HL-60 (cell line): ENCODE data around the gene CCNJL.

Experiments
- GABPA ChIP-seq: IDR thresholded peaks from 2 replicates; pipeline ENCODE4 v1.6.1; 2012; ENCODE audit warnings: low read depth
- POLR2AphosphoS5 ChIP-seq: IDR thresholded peaks from 2 replicates; pipeline ENCODE4 v1.6.1; 2012; ENCODE audit warnings: low read depth
- TF ChIP-seq, protein P1 (sequence below): IDR thresholded peaks from one replicate; pipeline ENCODE4 v1.5.1; 2011; ENCODE audit warnings: low read length, control low read depth, inconsistent platforms; ENCODE audit not compliant: insufficient read depth
- TF ChIP-seq, protein P2 (sequence below): IDR thresholded peaks from 2 replicates; pipeline ENCODE4 v1.6.1; 2012; ENCODE audit warnings: low read depth; ENCODE audit not compliant: insufficient replicate concordance

DNA sequence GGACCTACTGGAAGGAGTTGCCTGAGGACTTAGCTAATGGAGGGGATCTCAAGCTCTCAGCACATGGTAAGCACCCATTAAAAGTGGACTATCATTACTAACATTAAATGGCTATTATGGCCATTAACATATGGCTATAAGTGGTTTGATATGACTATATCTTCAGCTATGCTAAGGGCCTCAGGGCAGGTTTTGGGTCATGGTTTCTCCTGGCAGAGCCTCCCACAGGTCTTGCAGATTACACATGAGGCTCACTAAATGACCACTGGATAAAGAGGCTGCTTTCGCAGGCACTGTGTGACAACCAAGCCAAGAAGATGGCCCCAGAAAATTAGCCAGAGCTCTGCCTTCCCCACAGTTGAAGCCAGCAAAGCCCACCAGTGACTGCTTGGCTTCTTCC lies 15.4 kb downstream of the CCNJL start:
- TF ChIP-seq POLR2AphosphoS5 (no peak), GABPA (no peak)
- TF ChIP-seq, protein P1, sequence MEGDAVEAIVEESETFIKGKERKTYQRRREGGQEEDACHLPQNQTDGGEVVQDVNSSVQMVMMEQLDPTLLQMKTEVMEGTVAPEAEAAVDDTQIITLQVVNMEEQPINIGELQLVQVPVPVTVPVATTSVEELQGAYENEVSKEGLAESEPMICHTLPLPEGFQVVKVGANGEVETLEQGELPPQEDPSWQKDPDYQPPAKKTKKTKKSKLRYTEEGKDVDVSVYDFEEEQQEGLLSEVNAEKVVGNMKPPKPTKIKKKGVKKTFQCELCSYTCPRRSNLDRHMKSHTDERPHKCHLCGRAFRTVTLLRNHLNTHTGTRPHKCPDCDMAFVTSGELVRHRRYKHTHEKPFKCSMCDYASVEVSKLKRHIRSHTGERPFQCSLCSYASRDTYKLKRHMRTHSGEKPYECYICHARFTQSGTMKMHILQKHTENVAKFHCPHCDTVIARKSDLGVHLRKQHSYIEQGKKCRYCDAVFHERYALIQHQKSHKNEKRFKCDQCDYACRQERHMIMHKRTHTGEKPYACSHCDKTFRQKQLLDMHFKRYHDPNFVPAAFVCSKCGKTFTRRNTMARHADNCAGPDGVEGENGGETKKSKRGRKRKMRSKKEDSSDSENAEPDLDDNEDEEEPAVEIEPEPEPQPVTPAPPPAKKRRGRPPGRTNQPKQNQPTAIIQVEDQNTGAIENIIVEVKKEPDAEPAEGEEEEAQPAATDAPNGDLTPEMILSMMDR, result no peak
- TF ChIP-seq, protein P2, sequence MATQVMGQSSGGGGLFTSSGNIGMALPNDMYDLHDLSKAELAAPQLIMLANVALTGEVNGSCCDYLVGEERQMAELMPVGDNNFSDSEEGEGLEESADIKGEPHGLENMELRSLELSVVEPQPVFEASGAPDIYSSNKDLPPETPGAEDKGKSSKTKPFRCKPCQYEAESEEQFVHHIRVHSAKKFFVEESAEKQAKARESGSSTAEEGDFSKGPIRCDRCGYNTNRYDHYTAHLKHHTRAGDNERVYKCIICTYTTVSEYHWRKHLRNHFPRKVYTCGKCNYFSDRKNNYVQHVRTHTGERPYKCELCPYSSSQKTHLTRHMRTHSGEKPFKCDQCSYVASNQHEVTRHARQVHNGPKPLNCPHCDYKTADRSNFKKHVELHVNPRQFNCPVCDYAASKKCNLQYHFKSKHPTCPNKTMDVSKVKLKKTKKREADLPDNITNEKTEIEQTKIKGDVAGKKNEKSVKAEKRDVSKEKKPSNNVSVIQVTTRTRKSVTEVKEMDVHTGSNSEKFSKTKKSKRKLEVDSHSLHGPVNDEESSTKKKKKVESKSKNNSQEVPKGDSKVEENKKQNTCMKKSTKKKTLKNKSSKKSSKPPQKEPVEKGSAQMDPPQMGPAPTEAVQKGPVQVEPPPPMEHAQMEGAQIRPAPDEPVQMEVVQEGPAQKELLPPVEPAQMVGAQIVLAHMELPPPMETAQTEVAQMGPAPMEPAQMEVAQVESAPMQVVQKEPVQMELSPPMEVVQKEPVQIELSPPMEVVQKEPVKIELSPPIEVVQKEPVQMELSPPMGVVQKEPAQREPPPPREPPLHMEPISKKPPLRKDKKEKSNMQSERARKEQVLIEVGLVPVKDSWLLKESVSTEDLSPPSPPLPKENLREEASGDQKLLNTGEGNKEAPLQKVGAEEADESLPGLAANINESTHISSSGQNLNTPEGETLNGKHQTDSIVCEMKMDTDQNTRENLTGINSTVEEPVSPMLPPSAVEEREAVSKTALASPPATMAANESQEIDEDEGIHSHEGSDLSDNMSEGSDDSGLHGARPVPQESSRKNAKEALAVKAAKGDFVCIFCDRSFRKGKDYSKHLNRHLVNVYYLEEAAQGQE, result no peak
